NCI-H1105 (cell line): ENCODE results near the gene PIEZO2.
"Not testable (repeated sequence)": the region's sequence is repeated elsewhere in the genome, so short reads cannot be mapped to it uniquely, and the experiment has no call there.

Source experiments
- DNase-seq: peaks from one replicate; lab custom pipeline; 2025; lab: John Stamatoyannopoulos, UW

The PIEZO2 gene

DNA sequence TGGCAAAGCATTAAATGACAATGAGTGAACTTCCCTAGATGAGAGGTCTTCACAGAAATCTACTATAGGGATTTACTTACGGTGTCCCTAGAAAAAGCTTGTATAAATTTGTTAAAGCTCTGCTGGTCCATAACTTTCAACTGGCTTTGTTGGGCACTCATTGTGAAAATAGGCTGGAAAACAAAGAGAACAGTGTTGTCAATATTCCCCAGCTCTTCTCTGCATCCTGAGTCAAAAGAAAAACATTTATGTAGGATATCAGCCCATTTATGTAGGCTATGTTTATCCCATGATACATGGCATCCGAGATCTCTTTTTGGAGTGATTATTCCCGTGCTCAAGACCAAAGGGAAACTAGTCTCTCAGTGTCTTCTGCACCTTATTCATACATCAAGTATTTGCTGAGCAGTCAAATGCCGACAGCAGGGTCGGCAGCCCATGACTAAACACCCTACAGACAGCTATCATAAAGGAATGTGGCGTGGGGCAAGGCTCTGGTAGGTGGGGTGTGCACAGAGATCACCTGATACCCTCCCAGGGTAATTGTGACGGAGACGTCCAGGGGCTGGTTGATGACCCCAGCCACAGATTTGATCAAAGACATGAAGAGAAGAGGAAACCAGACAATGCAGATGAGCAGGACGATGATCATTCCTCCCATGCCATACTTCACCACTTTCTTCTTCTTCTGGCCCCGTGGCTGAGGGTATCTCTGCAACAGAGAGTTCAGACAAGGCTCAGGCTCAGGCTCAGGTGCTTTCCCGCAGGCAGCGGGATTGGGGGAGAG lies 467.6 kb downstream of the PIEZO2 start:
- DNase-seq = no peak

GRCh38 chr18:10680271-10680596 lies 469.1 kb downstream of the PIEZO2 start:
- no peak for DNase-seq

DNA sequence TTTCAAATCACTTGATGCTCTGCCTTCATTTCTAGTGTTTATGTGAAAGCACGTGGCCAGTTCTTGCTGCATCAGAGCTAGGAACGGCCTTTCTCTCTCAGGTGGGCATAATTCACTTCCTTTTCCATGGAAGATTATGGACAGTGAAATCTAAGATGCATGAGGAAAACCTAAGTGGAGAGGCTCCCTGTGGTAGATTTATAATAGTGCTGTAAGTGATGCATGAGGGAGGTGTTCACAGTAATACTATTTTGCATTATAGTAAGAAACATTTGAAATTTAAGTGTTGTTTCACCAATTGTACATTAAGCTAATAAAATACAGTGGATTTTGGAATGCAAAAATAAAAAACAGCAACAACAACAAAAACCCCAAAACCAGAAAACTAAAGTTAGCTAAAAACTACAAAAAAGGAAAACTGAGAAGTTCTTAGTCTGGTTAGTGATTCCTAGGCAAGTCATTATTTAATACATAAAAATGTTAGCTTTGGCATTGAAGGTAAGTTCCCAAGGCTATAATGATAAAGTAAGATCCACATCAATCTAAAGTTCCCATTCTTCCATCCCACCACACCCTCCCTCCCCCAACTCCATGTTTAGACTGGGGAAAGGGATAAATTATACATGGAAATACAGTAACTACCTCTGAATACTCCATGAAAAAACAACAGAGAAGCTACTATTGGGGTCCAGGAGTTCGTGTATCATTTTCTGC lies 469.7 kb downstream of the PIEZO2 start:
- no peak for DNase-seq

- no peak for DNase-seq
Measured at GRCh38 chr18:10671441-10671840, 477.9 kb downstream of the PIEZO2 start.

GRCh38 chr18:10670856-10671255 lies 478.5 kb downstream of the PIEZO2 start:
- DNase-seq = no peak

DNA sequence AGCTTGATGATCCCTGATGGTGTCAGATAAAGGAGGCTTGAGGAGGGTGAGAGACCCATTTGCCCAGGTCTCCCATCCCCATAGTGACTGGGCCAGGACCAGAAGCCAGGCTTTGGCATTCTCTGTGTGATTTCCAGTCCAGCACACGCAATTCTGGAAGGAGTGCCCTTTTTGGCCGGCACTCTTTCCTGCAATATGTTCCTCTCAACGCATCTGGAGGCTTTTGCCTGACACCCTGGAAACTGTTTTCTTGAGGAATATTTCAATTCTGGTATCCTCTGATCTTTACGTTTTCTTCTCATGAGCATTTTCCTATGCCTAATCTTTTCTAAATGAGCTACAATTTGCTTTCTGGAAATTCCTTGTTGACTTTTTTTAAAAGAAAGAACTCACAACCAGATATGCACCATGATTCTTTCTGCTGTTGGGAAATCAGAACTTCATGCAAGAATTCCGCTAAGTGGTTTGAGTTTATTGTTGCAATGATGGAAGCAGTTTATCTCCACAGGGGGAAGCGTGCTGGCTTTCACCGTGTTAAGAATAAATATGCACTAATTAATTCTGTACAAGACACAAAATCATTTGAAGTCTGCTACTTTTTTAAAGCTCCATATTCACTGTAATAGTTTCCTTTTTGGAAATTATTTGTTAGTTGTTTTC lies 479.8 kb downstream of the PIEZO2 start:
- no peak for DNase-seq

DNA sequence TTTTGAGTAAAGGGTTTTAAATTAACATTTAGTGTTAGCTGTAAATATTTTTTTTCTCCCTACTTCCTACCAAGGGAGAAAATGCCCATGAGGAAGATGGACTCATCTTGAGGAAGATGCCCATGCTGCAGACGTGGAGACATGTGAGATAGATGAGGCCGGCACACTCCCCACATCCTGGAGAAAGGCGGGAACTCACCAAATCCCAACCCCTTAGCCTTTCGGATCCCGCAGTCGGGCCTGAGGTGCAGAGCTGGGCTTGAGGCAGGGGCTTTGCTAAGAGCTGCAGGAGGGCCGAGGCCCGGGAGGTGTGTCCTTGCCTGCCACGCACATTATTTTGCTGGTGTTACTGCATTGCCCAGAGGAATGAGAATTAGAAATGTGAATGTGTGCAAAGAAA lies 485.6 kb downstream of the PIEZO2 start:
- DNase-seq = no peak

DNA sequence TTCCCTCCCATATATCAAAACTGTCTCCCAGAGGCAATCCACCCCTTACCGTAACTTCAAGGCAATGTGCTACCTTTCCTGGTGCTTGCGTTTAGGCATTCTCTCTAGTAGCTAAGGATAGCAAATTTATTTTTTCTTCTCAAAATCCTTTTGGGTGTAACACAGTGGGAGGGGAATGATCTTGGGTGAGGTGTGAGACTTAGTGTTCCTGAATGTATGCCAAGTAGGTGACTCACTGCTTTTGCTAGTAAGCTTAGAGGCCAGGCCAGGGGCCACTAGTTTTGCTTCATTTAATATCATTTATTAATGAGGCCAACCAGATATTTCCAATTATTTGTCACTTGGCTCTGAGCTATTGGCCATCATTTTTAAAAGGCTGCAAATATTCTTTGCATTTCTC lies 488.1 kb downstream of the PIEZO2 start:
- DNase-seq = no peak

GRCh38 chr18:10660179-10660884 lies 489.0 kb downstream of the PIEZO2 start:
- no peak for DNase-seq

GRCh38 chr18:10659594-10659993 lies 489.8 kb downstream of the PIEZO2 start:
- no peak for DNase-seq

DNA sequence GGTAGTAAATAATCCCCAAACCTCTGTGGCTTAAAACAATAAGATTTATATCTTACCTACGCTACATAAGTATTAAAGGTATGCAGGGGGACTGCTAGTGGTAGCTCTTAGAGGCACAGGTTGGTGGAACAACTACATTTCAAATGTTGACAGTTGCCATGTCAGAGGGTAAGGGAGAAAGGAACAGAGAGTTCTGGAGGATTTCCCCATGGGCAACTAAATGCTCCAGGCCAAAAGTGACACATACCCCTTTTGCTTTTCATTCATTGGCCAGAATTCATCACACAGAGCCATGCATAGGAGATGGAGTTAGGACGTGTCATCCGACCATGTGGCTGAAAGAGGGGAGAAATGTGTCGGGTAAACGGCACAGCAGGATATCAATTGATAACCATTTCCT lies 490.4 kb downstream of the PIEZO2 start:
- DNase-seq = no peak

DNA sequence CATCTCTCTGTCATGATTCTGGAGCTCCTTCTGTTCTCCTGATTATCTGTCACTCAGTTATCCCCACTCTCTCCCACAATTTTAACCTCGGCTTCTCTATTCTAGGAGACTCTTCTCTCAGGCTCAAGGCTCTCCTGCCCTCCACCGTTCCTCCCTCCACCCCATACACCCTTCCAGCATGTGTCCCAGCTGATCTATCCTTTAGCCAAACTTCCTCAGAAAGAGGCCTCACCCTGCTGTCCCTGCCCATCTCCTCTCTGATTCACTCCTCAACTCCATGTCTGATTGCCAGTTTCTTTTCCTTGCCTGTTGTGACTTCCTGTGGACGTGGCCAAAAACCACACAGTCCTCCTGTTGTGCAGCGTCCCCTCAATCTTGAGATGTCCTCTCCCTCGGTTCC lies 505.4 kb downstream of the PIEZO2 start:
- DNase-seq = not testable (repeated sequence)

- DNase-seq = not testable (repeated sequence)
Measured at GRCh38 chr18:10642915-10643524, 506.3 kb downstream of the PIEZO2 start.

GRCh38 chr18:10638539-10638885 lies 510.9 kb downstream of the PIEZO2 start:
- DNase-seq = not testable (repeated sequence)

DNA sequence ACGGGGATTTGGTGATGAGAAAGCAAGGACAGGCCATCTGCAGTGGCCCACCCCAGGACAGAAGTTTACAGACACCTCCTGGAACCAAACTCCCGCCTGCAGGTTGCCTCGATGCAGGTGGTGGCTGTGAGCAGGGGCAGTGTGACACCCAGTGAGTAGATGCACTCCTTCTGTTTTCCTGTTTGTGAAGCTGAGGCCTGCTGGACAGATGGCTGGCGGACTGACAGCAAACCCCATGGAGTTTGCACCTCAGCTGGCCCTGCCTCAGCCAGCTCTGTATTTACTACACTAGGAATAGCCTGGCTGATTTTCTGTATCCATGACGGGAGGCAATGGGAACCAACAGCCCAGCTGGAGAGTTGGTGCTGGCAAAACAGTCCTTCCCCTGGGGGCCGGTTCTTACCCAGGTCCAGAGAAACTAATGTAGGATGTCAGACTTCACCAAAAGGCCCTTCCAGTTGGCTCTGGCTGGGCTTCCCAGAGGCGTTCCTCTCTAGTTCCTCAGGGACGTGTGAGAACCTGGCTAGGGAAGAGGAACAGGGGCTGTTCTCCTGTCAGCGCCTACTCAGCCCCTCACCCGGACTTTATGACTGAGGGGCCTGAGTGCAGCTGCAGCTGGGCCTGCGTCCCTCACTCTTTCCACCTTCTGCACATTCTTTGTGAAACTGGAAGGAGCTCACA lies 511.4 kb downstream of the PIEZO2 start:
- not testable (repeated sequence) for DNase-seq

DNA sequence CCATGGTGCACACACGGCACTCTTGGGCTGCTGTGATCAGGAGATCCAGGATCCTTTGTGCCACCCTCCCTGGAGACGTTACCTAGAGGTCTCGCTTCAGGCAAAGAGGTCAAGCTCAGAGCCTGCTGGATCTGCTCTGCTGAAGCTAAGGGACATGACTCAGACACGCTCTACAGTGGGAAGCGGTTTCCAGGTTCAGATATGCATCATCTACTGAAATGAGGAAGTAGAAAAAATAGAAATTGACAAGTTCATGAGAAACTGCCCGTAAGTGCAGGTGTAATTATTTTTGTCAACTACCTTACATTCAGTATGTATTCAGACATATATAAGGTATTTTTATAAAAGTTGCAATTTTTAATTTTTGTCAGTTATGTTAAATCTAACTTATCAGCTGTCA lies 520.3 kb downstream of the PIEZO2 start:
- DNase-seq = not testable (repeated sequence)

GRCh38 chr18:10626606-10627213 lies 522.7 kb downstream of the PIEZO2 start:
- not testable (repeated sequence) for DNase-seq

- not testable (repeated sequence) for DNase-seq
Measured at GRCh38 chr18:10623606-10624005, 525.8 kb downstream of the PIEZO2 start.

DNA sequence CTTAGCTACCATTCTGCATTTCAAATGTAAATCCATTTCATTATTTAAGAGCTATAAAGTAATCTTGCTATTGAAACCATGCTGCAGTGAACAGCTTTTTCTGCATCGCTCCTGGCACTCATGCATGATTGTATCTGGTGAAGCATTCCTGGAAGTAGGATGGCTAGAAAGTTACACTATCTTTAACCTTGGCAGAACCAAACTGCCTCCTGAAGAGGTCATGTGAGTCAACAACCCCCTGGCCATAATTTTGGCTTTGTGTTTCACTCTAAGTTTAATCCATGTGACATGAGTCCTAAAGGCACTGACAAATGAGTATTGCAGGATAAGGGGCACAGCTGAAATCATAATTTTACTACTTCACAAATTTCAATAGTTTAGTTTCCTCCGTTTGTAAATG lies 526.4 kb downstream of the PIEZO2 start:
- not testable (repeated sequence) for DNase-seq

- DNase-seq = not testable (repeated sequence)
Measured at GRCh38 chr18:10620670-10621329, 528.6 kb downstream of the PIEZO2 start.
